Muscle of leg (tissue), 11 donors: ENCODE measurements around the gene SH2B2. TPM values are rescaled to one million over a fixed set of nuclear protein-coding genes. Genes with fewer than 3 reads are reported as not detected.

Experiments used
- DNase-seq: peaks from one replicate; pipeline ENCODE4 v3.0.0; 2013
- H3K27ac ChIP-seq: one replicate; pipeline ENCODE4 v1.5.1; 2013; ENCODE audit warnings: mild to moderate bottlenecking, low read length, control low read depth
- H3K27me3 ChIP-seq: one replicate; pipeline ENCODE4 v1.6.1; 2013; ENCODE audit warnings: low read length; ENCODE audit not compliant: control insufficient read depth, insufficient read depth
- H3K36me3 ChIP-seq: one replicate; pipeline ENCODE4 v1.6.1; 2013; ENCODE audit warnings: low read length; ENCODE audit not compliant: control insufficient read depth, insufficient read depth
- H3K4me1 ChIP-seq: one replicate; pipeline ENCODE4 v1.6.1; 2013; ENCODE audit warnings: low read length; ENCODE audit not compliant: control insufficient read depth, insufficient read depth
- H3K4me3 ChIP-seq: one replicate; pipeline ENCODE4 v1.5.1; 2013; ENCODE audit warnings: low read length, control low read depth
- H3K9me3 ChIP-seq: replicated peaks from 2 replicates; pipeline ENCODE4 v1.6.1; 2013; ENCODE audit warnings: low read depth, low read length; ENCODE audit not compliant: control insufficient read depth
- WGBS: methylation state at CpG from one replicate; pipeline ENCODE4 v1.1.5; 2013; ENCODE audit warnings: missing lambda C conversion rate; ENCODE audit not compliant: insufficient coverage; 5-methylcytosine and 5-hydroxymethylcytosine counted together
- polyA plus RNA-seq, 8 donors: library from polyadenylated mRNA; unstranded; fragments of 120-200 nt; gene quantifications; one replicate each; pipeline versions ENCODE4 v1.2.1 to v1.2.3, GENCODE V29; 2013; ENCODE audit warnings: inconsistent platforms in 1 of 8, low replicate concordance in 1 of 8; ENCODE audit not compliant: insufficient read length in 8 of 8, insufficient read depth in 1 of 8
- total RNA-seq: library from RNA; stranded (reverse); fragments of 120-200 nt; gene quantifications from one replicate; pipeline ENCODE4 v1.2.4, GENCODE V29; 2013

The SH2B2 gene
- total and polyA plus RNA-seq, 9 donors: 4.4 to 16.4 (median 13.0) TPM

DNA sequence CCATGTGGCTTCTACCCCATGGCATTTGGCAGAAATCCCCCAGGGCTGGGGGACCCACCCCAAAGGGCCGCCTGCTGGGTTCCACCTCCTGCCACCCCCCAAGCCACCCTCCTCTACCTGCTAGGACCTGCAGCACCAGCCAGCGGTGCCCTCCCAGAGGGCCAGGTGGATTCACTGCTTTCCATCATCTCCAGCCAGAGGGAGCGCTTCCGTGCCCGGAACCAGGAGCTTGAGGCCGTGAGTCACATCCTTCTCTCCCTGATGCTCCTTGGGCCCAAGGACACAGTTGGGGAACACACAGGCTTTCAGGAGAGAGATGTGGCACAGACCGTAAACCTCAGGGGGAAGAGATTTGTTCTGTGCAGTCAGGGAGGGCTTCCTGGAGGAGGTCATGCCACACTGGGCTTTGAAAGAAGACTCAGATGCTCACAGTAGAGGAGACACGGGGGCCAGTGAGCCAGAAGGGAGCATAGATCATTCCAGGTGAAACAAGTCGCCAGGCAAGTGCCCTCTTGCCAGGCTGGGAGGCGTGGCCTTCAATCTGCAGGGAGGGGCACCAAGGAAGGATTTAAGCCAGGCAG, 11.5 kb upstream of the SH2B2 start:
- H3K27ac ChIP-seq: no peak overlapping the region
- H3K9me3 ChIP-seq: no peaks in the 10 kb centered on the region
- no peak for DNase-seq
- WGBS: 86% methylated on average over 10 of the region's 10 CpGs
- H3K36me3 ChIP-seq: no peaks in the 10 kb centered on the region
- peaks cover 19% of the 10 kb centered on the region for H3K4me1 ChIP-seq
- H3K27me3 ChIP-seq: no peaks in the 10 kb centered on the region
- H3K4me3 ChIP-seq: no peak overlapping the region

DNA sequence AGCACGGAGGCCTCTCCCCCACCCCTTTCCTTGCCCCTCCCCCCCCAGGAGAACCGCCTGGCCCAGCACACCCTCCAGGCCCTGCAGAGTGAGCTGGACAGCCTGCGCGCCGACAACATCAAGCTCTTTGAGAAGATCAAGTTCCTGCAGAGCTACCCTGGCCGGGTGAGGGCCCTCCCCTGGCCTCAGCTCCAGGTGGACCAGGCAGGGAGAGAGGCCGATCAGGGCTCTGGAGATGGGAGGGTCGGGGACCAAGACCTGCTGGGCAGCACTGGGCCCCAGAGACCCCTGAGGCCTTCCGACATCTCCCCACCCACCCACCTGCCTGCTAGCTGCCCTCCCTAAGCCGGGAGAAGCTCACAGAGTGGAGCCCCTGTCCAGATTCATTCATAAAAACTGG, 8.8 kb upstream of the SH2B2 start:
- Histone ChIP-seq H3K4me1 (peaks cover 10% of the 10 kb centered on the region), H3K36me3 (no peaks in the 10 kb centered on the region), H3K4me3 (no peak overlapping the region), H3K27me3 (no peaks in the 10 kb centered on the region), H3K9me3 (no peaks in the 10 kb centered on the region), H3K27ac (no peak overlapping the region)
- DNase-seq: no peak
- WGBS: 62% methylated on average over 5 of the region's 10 CpGs

DNA sequence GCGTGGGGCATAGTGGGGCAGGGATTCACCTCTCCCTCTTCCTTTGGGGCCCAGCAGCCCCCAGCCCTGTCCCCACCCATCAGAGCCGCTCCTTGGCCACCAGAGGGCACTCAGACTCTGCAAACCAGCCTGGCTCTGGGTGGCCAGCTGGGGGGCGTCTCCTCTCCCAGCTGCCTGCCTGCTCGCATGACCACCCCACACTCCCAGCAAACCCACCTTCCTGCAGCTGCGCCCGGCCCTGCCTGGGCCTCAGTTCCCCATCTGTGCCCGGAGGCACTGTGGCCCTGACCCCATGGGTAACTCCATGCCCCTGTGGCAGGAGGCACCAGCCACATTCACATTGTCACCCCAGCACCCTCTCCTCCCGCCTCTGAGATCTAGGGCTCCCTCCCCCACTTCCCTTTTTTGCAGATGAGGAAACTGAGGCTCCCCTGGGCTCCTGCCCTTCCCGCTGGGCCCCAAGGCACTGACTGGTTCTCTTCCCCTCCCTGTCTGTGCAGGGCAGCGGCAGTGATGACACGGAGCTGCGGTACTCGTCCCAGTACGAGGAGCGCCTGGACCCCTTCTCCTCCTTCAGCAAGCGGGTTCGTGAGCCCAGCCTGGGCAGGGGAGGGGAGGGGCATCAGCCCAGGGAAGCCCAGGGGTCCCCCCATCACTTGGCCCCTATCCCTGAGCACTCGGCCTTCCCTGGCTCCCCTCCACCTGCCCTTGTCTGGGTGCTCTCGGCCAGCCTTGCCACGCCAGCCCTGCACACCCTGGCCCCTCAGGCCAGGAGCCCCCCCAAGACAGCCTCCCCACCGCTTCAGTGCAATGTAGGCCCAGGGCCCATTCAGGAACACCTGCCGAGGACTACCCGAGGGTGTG, 6.9 kb upstream of the SH2B2 start:
- no peak overlapping the region for H3K27ac ChIP-seq
- no peaks in the 10 kb centered on the region for H3K9me3 ChIP-seq
- WGBS: 38% methylated on average over 14 of the region's 23 CpGs
- peak; percentile 75 for DNase-seq
- no peaks in the 10 kb centered on the region for H3K27me3 ChIP-seq
- peaks cover 21% of the 10 kb centered on the region for H3K4me1 ChIP-seq
- no peaks in the 10 kb centered on the region for H3K36me3 ChIP-seq
- H3K4me3 ChIP-seq: no peak overlapping the region

DNA sequence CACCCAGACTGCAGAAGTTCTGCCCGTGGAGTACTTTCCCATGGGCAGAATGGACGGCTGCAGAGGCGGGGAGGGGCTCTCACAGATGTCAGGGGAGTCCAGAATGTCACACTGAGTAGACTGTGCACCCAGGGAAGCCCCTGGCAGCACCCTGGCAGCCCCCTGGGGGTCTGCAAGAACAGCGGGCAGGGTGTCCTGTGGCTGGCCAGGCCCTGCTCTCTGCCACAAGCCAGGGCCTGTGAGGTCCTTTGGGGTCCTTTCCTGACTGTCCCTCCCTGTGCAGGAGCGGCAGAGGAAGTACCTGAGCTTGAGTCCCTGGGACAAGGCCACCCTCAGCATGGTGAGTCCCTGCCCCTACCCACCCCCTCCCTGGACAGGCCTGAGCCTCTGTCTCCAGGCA, 6.1 kb upstream of the SH2B2 start:
- H3K27me3 ChIP-seq: no peaks in the 10 kb centered on the region
- no peak overlapping the region for H3K4me3 ChIP-seq
- 56% methylated on average over 5 of the region's 5 CpGs for WGBS
- H3K9me3 ChIP-seq: no peaks in the 10 kb centered on the region
- H3K27ac ChIP-seq: no peak overlapping the region
- DNase-seq: no peak
- peaks cover 28% of the 10 kb centered on the region for H3K4me1 ChIP-seq
- no peaks in the 10 kb centered on the region for H3K36me3 ChIP-seq

DNA sequence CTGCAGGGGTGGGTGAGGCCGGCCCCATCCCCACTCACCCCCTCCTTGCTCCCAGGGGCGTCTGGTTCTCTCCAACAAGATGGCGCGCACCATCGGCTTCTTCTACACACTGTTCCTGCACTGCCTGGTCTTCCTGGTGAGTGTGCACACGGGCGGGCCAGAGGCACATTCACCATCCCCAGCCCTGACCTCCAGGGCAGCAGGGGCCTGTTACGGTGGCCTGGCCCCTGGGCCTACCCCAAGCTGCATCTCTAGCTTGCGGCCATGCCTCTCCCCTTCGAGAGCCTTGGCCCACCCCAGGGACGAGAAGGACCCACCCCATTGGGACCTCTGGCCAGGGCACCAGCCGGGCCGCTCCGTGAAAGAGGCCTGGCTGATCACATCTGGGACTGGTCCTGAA, 4.9 kb upstream of the SH2B2 start:
- 88% methylated on average over 10 of the region's 14 CpGs for WGBS
- no peak overlapping the region for H3K4me3 ChIP-seq
- peaks cover 36% of the 10 kb centered on the region for H3K4me1 ChIP-seq
- DNase-seq: no peak
- H3K36me3 ChIP-seq: no peaks in the 10 kb centered on the region
- no peak overlapping the region for H3K27ac ChIP-seq
- no peaks in the 10 kb centered on the region for H3K27me3 ChIP-seq
- H3K9me3 ChIP-seq: no peaks in the 10 kb centered on the region

DNA sequence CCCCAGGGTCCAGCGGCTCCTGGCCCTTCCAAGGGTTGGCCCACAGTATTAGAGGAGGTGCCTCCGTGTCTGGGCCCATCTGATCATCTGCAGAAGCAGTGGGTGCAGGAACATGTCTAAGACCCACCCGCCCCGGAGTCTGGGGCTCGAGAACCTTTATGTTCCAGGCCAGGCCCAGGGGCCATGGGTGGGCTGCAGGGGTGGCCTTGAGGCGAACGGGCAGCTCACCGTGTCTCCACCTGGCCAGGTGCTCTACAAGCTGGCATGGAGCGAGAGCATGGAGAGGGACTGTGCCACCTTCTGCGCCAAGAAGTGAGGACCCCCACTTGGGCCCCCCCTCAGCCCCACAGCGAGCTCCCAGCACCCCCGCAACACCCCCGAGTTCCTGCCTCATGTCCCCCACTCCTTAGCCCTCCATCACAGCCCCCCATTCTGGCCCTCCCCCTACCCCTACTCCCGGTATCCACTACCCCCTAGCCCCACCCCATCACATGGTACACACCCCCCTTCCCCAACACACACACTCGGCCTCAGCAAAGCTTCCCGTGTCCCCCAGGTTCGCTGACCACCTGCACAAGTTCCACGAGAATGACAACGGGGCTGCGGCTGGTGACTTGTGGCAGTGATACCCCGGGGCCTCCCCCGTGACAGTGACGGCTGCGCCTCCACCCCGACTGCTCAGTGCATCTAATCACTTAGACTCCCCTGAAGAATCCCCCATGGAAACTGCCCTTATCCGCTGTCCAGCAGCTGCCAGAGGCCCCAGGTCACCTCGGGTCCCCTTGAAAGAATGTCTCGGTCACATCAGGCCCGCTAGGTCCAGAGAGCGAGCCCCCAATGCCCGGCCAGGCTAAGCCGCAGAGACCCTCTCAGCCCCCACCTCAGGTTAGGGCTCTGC, 4.0 kb upstream of the SH2B2 start:
- H3K4me3 ChIP-seq: no peak overlapping the region
- DNase-seq: no peak
- H3K27me3 ChIP-seq: no peaks in the 10 kb centered on the region
- 69% methylated on average over 28 of the region's 32 CpGs for WGBS
- H3K4me1 ChIP-seq: peaks cover 40% of the 10 kb centered on the region
- H3K36me3 ChIP-seq: no peaks in the 10 kb centered on the region
- no peak overlapping the region for H3K27ac ChIP-seq
- H3K9me3 ChIP-seq: no peaks in the 10 kb centered on the region

DNA sequence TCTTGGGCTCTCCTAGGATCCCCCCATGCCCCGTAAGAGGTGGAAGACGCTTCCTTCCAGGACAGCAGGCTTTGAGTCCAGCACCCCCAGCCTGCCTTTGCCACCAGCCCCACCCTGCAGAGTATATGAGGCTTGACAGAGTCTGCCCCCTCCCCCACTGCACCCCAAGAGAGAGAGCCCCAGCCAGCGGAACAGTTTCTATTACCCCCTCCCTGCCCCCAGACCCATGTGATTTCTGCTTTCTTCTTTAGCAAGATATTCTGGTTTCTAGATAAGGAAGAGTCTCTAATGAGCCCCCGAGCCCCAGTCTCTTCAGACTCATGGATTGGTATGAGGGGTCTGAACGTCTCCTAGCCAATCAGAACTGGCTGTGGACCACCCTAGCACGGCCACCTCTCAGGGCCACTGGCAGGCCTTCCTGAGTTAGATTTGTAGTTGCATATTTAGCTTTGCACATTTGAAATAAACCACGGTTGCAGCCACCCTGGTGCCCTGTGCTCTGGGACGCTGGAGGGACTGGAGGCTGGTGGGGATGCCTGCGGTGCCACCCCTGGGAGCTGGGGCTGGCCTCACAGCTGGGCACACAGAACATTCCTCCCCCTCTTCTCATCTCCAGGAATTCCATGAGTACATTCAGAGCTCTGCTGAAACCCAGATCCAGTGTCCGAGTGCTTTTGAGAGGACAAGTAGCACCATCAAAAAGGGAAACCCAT, 3.0 kb upstream of the SH2B2 start:
- WGBS: 46% methylated on average over 8 of the region's 10 CpGs
- Histone ChIP-seq H3K27me3 (no peaks in the 10 kb centered on the region), H3K4me3 (no peak overlapping the region), H3K36me3 (no peaks in the 10 kb centered on the region), H3K9me3 (no peaks in the 10 kb centered on the region), H3K4me1 (peaks cover 49% of the 10 kb centered on the region), H3K27ac (no peak overlapping the region)
- DNase-seq: no peak

DNA sequence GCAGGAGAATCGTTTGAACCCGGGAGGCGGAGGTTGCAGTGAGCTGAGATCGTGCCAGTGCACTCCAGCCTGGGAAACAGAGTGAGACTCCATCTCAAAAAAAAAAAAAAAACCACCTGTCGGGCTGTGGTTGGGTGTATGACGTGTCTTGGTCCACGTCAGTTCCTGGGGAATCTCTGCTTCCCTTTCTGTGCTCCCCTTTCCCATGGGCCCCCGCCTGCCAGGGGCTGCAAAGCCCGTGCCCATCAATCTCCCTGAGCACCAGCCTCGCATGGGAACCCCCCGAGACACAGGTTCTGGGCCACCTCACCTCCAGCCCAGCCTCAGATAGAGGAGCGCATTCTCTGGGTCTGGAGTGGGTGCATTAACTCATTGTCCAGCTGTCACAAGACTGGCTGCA, 2.3 kb upstream of the SH2B2 start:
- Histone ChIP-seq H3K36me3 (no peaks in the 10 kb centered on the region), H3K4me1 (peaks cover 52% of the 10 kb centered on the region), H3K27me3 (no peaks in the 10 kb centered on the region), H3K9me3 (no peaks in the 10 kb centered on the region), H3K4me3 (no peak overlapping the region), H3K27ac (peak overlapping the region; percentile 13)
- WGBS: 85% methylated on average over 3 of the region's 12 CpGs
- no peak for DNase-seq

DNA sequence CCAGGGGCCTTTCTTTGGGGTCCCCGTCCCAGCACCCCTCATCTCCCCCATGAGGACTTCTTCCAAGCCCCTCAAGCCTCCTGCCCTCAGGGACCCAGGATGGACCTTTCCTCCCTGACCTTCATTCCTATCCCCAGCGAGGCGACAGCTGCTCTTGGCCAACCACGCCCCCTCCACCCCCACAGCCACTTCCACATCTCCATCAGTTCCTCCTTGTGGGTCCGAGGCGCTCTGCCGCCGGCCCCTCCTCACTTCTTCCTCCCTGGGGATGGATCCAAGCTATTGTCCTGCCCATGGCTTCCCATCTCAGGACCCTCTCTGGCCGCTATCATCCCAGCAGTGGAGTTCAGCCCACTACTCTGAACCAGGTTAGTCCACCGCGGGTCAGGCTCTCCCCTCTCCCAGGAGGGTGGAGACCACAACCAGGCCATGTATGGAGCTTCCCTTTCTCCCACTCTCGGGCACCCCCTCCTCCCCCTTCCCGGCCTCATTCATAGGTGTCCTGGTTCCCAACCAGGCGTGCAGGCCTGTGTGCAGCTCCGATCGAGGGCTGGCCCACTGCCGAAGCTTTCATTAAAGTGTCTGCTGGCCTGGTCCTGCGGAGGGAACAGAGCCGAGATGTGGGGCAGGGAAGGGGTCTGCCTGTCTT, 1.7 kb upstream of the SH2B2 start:
- Histone ChIP-seq H3K36me3 (no peaks in the 10 kb centered on the region), H3K27ac (peak overlapping the region; percentile 78), H3K9me3 (no peaks in the 10 kb centered on the region), H3K27me3 (no peaks in the 10 kb centered on the region), H3K4me3 (peak overlapping the region; percentile 58), H3K4me1 (peaks cover 46% of the 10 kb centered on the region)
- peak; percentile 54 for DNase-seq
- WGBS: 18% methylated on average over 15 of the region's 19 CpGs
